ENCODE measurements around the gene BHMT.

The BHMT gene

GRCh38 chr5:79111387-79111959, at the start of gene BHMT:
TSS of gene BHMT (plus strand) at chr5:79111809. CDS start at chr5:79111886, 77 bp downstream.
- no peak for DNase-seq

GRCh38 chr5:79062436-79062835, 49.2 kb upstream of the BHMT start:
- DNase-seq = no peak

- no peak for DNase-seq
Measured at GRCh38 chr5:79069488-79070349, 41.9 kb upstream of the BHMT start, which contains the start of the genes BHMT2 and DMGDH. TSS of gene BHMT2 (plus strand) at chr5:79069767. CDS start at chr5:79069783, 16 bp downstream. TSS of gene DMGDH (minus strand) at chr5:79069674. CDS start at chr5:79069620, 54 bp downstream.

GRCh38 chr5:79070350-79070667, 41.3 kb upstream of the BHMT start:
- no peak for DNase-seq

- no peak for DNase-seq
Measured at GRCh38 chr5:79074641-79075040, 37.0 kb upstream of the BHMT start.

- DNase-seq = no peak
Measured at GRCh38 chr5:79075646-79076426, 35.8 kb upstream of the BHMT start.

GRCh38 chr5:79076819-79077218, 34.8 kb upstream of the BHMT start:
- no peak for DNase-seq

- DNase-seq = no peak
Measured at GRCh38 chr5:79077680-79078365, 33.8 kb upstream of the BHMT start.

- no peak for DNase-seq
Measured at GRCh38 chr5:79080804-79081203, 30.8 kb upstream of the BHMT start.

GRCh38 chr5:79081779-79082178, 29.8 kb upstream of the BHMT start:
- DNase-seq = no peak

GRCh38 chr5:79086116-79086515, 25.5 kb upstream of the BHMT start:
- DNase-seq = no peak

- no peak for DNase-seq
Measured at GRCh38 chr5:79088507-79088906, 23.1 kb upstream of the BHMT start.

GRCh38 chr5:79091064-79091463, 20.5 kb upstream of the BHMT start:
- no peak for DNase-seq

- DNase-seq = no peak
Measured at GRCh38 chr5:79093762-79094161, 17.8 kb upstream of the BHMT start.

- no peak for DNase-seq
Measured at GRCh38 chr5:79105868-79106267, 5.7 kb upstream of the BHMT start.

- no peak for DNase-seq
Measured at GRCh38 chr5:79107020-79107796, 4.4 kb upstream of the BHMT start.

- no peak for DNase-seq
Measured at GRCh38 chr5:79108086-79108485, 3.5 kb upstream of the BHMT start.

GRCh38 chr5:79108792-79109191, 2.8 kb upstream of the BHMT start:
- DNase-seq = no peak

GRCh38 chr5:79109527-79110492, 1.8 kb upstream of the BHMT start:
- peak in 2 of 6 experiments; percentile 16 to 25 for DNase-seq

GRCh38 chr5:79111960-79112702, 522 bp downstream of the BHMT start:
- DNase-seq = no peak
